SU-DHL-6 (cell line): ENCODE data around the gene APOBEC3G.

Experiments
- CTCF ChIP-seq: fragments of 200-600 bp; sonication (generic); IDR thresholded peaks from one replicate; pipeline ENCODE4 v1.5.1; 2017; ENCODE audit warnings: antibody characterized with exemption, mild to moderate bottlenecking, low read length, moderate library complexity; ENCODE audit not compliant: insufficient read depth, poor library complexity, severe bottlenecking
- EZH2phosphoT487 ChIP-seq: fragments of 200-600 bp; sonication (generic), shearing (Covaris generic); conservative IDR thresholded peaks from 2 replicates; pipeline ENCODE4 v1.6.1; 2018; ENCODE audit warnings: mild to moderate bottlenecking, antibody characterized with exemption, low read length, moderate library complexity, mixed read lengths

DNA sequence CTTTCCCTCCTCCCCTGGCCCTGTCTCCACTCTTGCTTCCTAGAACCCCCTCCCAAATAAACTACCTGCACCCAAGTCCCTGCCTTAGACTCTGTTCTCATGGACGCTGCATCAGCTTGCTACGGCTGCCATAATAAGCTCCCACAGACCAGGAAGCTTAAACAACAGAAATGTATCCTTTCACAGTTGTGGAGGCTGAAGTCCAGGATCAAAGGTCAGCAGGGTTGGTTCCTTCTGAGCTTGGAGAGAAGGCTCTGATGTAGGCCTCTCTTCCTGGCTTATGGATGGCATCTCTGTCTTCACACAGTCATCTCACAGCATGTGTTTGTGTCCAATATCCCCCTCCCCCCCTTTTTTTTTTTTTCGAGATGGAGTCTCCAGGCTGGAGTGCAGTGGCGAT is 52.0 kb downstream of the APOBEC3G start:
- TF ChIP-seq CTCF (no peak), EZH2phosphoT487 (no peak)
